NCI-H187 (cell line): Measurements from ENCODE around the gene PKNOX2.
"Not testable (repeated sequence)": the region's sequence is repeated elsewhere in the genome, so short reads cannot be mapped to it uniquely, and the experiment has no call there.

Experiments used
- DNase-seq, 2 experiments: peaks; one replicate each; lab custom pipeline; 2025; lab: John Stamatoyannopoulos, UW

PKNOX2 gene

GRCh38 chr11:125202362-125202880, 37.9 kb downstream of the PKNOX2 start:
- no peak for DNase-seq

GRCh38 chr11:125202977-125203376, 38.4 kb downstream of the PKNOX2 start:
- DNase-seq, result no peak

GRCh38 chr11:125207866-125208425, 43.4 kb downstream of the PKNOX2 start:
- DNase-seq, result no peak

GRCh38 chr11:125210066-125210465, 45.5 kb downstream of the PKNOX2 start:
- no peak for DNase-seq

GRCh38 chr11:125211191-125211947, 46.8 kb downstream of the PKNOX2 start:
- DNase-seq, result no peak

- no peak for DNase-seq
These were observed 47.4 kb downstream of the PKNOX2 start for GRCh38 chr11:125211948-125212340.

GRCh38 chr11:125214601-125215565, 50.3 kb downstream of the PKNOX2 start:
- DNase-seq, result no peak

GRCh38 chr11:125215976-125216375, 51.4 kb downstream of the PKNOX2 start:
- no peak for DNase-seq

GRCh38 chr11:125218336-125218735, 53.8 kb downstream of the PKNOX2 start:
- no peak for DNase-seq

- DNase-seq, result no peak
These were observed 56.9 kb downstream of the PKNOX2 start for GRCh38 chr11:125221461-125221860.

- no peak for DNase-seq
These were observed 57.9 kb downstream of the PKNOX2 start for GRCh38 chr11:125222494-125222893.

GRCh38 chr11:125223161-125223560, 58.6 kb downstream of the PKNOX2 start:
- DNase-seq, result not testable (repeated sequence)

- no peak for DNase-seq
These were observed 59.4 kb downstream of the PKNOX2 start for GRCh38 chr11:125223901-125224361.

- DNase-seq, result no peak
These were observed 60.0 kb downstream of the PKNOX2 start for GRCh38 chr11:125224391-125225021.

- DNase-seq, result no peak
These were observed 60.9 kb downstream of the PKNOX2 start for GRCh38 chr11:125225401-125225800.

GRCh38 chr11:125226031-125226430, 61.5 kb downstream of the PKNOX2 start:
- DNase-seq, result no peak

- no peak for DNase-seq
These were observed 62.2 kb downstream of the PKNOX2 start for GRCh38 chr11:125226706-125227105.

GRCh38 chr11:125227151-125227550, 62.6 kb downstream of the PKNOX2 start:
- DNase-seq, result no peak

GRCh38 chr11:125228445-125228844, 63.9 kb downstream of the PKNOX2 start:
- DNase-seq, result no peak

GRCh38 chr11:125228993-125229392, 64.4 kb downstream of the PKNOX2 start:
- no peak for DNase-seq

- no peak for DNase-seq
These were observed 65.4 kb downstream of the PKNOX2 start for GRCh38 chr11:125229916-125230315.

- DNase-seq, result no peak
These were observed 68.6 kb downstream of the PKNOX2 start for GRCh38 chr11:125233116-125233515.
